Measurements from ENCODE around the gene NAA25.
"Not testable (repeated sequence)": the region's sequence is repeated elsewhere in the genome, so short reads cannot be mapped to it uniquely, and the experiment has no call there.

The NAA25 gene

DNA sequence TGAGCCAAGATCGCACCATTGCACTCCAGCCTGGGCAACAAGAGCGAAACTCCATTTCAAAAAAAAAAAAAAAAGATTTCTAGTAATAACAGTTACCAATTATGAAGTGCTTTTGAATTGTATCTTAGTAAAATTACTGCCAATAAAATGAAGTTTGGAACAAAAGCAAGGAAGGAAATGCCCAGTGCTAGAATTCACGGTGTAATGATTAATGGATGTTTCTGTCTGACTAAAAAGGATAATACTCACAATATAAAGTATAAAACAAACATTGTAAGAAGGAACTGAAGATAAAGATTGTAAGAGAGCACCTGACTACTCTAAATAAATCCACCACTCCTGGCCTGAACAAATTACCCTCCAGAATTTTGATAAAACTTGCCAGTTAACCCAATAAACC, 99.7 kb downstream of the NAA25 start:
- no peak for DNase-seq (ENCODE audit: low read depth)
- H3K4me3 ChIP-seq (ENCODE audit: control insufficient read depth, low read depth, low read length), result no peak overlapping the region
- no peak for TF ChIP-seq CTCF (conservative IDR thresholded peaks at IDR 0.05; ENCODE audit: control insufficient read depth, insufficient read depth, low read depth, low read length)

DNA sequence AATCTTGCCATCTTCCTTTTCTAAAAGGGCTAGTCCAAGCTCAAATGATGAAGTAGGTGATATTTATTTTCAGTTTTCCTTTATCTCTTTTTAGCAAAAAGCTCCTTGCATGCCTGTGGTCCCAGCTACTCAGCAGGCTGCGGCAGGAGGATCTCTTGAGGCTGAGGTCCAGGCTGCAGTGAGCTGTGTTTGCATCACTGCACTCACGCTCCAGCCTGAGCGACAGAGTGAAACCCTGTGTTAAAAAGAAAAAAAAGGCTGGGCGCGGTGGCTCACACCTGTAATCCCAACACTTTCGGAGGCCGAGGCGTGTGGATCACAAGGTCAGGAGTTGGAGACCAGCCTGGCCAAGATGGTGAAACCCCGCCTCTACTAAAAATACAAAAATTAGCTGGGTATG, 100.6 kb downstream of the NAA25 start:
- DNase-seq (ENCODE audit: low read depth), result no peak
- TF ChIP-seq CTCF (conservative IDR thresholded peaks at IDR 0.05; ENCODE audit: control insufficient read depth, insufficient read depth, low read depth, low read length), result no peak
- no peak overlapping the region for H3K4me3 ChIP-seq (ENCODE audit: control insufficient read depth, low read depth, low read length)

DNA sequence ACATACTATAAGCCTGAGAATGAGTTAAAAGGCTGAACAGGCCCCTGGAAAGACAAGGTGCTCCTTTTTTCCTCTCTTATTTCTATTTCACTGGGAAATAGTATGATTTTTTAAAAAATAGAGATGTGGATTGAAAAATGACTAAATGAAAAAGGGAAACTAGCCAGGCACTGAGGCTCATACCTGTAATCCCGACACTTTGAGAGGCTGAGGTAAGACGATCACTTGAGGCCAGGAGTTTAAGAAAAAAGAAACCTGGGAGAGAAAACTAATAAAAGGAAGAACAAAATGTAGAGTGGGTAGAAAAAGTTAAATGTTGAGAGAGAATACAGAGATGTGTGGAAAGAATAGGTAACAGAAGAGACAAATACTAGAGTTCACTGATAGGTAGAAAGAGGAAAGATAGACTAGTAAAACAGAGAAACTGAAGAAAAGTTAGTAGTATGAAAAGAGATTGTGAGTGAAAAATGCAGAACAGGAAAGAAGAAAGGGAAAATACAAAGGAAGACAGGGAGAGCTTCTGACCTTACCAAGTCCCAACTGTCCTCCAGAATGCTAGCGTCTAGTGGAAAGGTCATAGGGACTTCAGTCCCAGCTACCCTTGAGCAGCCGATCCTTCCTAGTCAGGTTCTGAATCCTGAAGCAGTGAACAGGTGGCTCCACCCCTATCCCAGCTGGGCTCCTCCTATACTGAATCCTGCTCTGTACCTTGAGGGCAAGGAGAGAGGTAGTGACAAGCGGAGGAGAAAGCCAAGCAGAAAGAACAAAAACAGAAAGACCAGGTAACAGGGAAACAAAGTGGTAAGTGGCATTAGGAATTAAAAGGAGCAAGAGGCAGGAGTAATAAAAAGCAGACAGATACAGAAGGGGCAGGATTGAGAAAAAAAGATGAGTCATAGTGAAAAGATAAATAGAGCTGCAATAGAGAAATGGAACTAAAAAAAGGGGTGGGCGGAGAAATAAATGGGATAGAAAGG, 102.9 kb downstream of the NAA25 start:
- TF ChIP-seq CTCF (conservative IDR thresholded peaks at IDR 0.05; ENCODE audit: control insufficient read depth, insufficient read depth, low read depth, low read length), result no peak
- no peak overlapping the region for H3K4me3 ChIP-seq (ENCODE audit: control insufficient read depth, low read depth, low read length)
- peak; percentile 44 for DNase-seq (ENCODE audit: low read depth)

GRCh38 chr12:112004041-112004440, 104.5 kb downstream of the NAA25 start:
- TF ChIP-seq CTCF (conservative IDR thresholded peaks at IDR 0.05; ENCODE audit: control insufficient read depth, insufficient read depth, low read depth, low read length), result no peak
- DNase-seq (ENCODE audit: low read depth), result no peak
- H3K4me3 ChIP-seq (ENCODE audit: control insufficient read depth, low read depth, low read length), result no peak overlapping the region

DNA sequence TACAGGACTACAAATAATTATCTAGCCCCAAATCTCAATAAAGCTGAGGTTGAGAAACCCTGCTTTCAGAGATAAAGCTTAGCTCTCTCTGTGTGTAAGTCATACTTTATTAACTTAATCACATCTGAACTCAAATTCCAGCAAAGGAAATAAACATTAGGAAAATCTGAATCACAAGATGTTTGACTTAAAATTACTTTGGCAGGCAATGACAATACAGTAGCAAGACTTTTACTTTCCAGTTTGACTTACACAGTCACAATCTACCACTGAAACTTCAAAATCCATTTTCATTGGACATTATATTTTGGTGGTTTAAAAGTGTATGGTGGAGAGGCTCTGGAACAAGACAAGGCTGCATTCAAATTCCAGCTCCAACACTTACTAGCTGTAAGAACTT, 107.0 kb downstream of the NAA25 start:
- no peak overlapping the region for H3K4me3 ChIP-seq (ENCODE audit: control insufficient read depth, low read depth, low read length)
- no peak for TF ChIP-seq CTCF (conservative IDR thresholded peaks at IDR 0.05; ENCODE audit: control insufficient read depth, insufficient read depth, low read depth, low read length)
- no peak for DNase-seq (ENCODE audit: low read depth)

- no peak for DNase-seq (ENCODE audit: low read depth)
- no peak for TF ChIP-seq CTCF (conservative IDR thresholded peaks at IDR 0.05; ENCODE audit: control insufficient read depth, insufficient read depth, low read depth, low read length)
- no peak overlapping the region for H3K4me3 ChIP-seq (ENCODE audit: control insufficient read depth, low read depth, low read length)
Observed at GRCh38 chr12:112000820-112001219, 107.8 kb downstream of the NAA25 start.

DNA sequence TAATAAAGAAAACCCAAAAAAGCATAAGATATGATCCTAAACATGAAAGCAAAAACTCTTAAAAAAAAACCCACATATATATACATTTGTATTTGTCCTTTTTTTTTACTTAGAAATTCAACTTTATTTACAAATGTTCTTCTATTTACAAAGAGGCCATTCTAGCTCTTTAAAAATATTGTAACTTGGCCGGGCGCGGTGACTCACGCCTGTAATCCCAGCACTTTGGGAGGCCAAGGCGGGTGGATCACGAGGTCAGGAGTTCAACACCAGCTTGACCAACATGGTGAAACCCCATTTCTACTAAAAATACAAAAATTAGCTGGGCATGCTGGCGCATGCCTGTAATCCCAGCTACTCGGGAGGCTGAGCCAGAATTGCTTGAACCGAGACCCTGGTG, 109.5 kb downstream of the NAA25 start:
- DNase-seq (ENCODE audit: low read depth); H3K4me3 ChIP-seq (ENCODE audit: control insufficient read depth, low read depth, low read length): not testable (repeated sequence)

All from fibroblast of mammary gland (primary cell).